Left lung (tissue), 10 donors: ENCODE results near the gene AAK1. TPM values are rescaled to one million over a fixed set of nuclear protein-coding genes. Genes with fewer than 3 reads are reported as not detected.
A peak's percentile ranks its signal among the peaks of the same experiment; 100 is the strongest.

Source experiments
- ATAC-seq: fragments of 200-7000 bp; cut with Tn5 transposase; one replicate; pipeline ENCODE4 v1.9.1; 2020; ENCODE audit warnings: moderate library complexity
- DNase-seq, 4 donors: peaks; one replicate each; pipeline ENCODE4 v3.0.0-alpha.2; 2013 to 2020
- H3K27ac ChIP-seq, 2 donors: fragments of 200-600 bp; sonication (generic) in 1 of 2; one replicate each; pipeline versions ENCODE4 v1.5.0 to v1.8.0; 2020 to 2021
- H3K27me3 ChIP-seq, 2 donors: fragments of 200-600 bp; sonication (generic) in 1 of 2; one replicate each; pipeline versions ENCODE4 v1.5.0 to v1.8.0; 2020 to 2021
- H3K36me3 ChIP-seq, 2 donors: fragments of 200-600 bp; sonication (generic) in 1 of 2; one replicate each; pipeline versions ENCODE4 v1.5.0 to v1.8.0; 2020 to 2021
- H3K4me1 ChIP-seq, 2 donors: fragments of 200-600 bp; one replicate each; pipeline ENCODE4 v1.8.0; 2021
- H3K4me3 ChIP-seq, 2 donors: fragments of 200-600 bp; sonication (generic) in 1 of 2; one replicate each; pipeline versions ENCODE4 v1.5.0 to v1.8.0; 2020 to 2021; ENCODE audit warnings: mild to moderate bottlenecking in 1 of 2
- H3K9me3 ChIP-seq, 2 donors: fragments of 200-600 bp; sonication (generic) in 1 of 2; one replicate each; pipeline versions ENCODE4 v1.5.0 to v1.8.0; 2020 to 2021
- CTCF ChIP-seq, 2 donors: fragments of 200-600 bp; sonication (generic) in 1 of 2; IDR thresholded peaks; one replicate each; pipeline versions ENCODE4 v1.5.0 to v1.8.0; 2021; ENCODE audit warnings: antibody characterized with exemption in 2 of 2
- intact Hi-C, 2 donors: fragments of 100-400 bp; cut with DNase I; formaldehyde crosslinking; loops; one replicate each; pipeline versions ENCODE4 v1.11.2 to v1.14.2; 2022
- polyA plus RNA-seq, 6 donors: library from polyadenylated mRNA; unstranded; fragments of 120-200 nt; gene quantifications; one replicate each; pipeline ENCODE4 v1.2.1, GENCODE V29; 2013; ENCODE audit not compliant: insufficient read length in 6 of 6
- total RNA-seq, 2 donors: library from RNA; stranded (reverse); fragmentation: NEBNext Ultra II Directional; extraction: Animal tissue kit (Norgen Biotek cat#: 25700); gene quantifications; one replicate each; pipeline ENCODE4 v1.2.1, GENCODE V29; 2021
- donor health status: DM: no; HTN: yes; CAD: no.
- donor health status: DM: no; HTN: no; CAD: no.

The AAK1 gene
- total and polyA plus RNA-seq, 8 donors = 19.0 to 70.7 (median 22.4) TPM

- intact Hi-C loops = no loop called here
- H3K27me3 ChIP-seq = no peaks in the 10 kb centered on the region
- no peaks in the 10 kb centered on the region for H3K9me3 ChIP-seq
- H3K27ac ChIP-seq = peak overlapping the region in 1 of 2 donors; percentile 41
- H3K4me1 ChIP-seq = peaks cover 0 to 46% of the 10 kb centered on the region in 2 donors
- no peak overlapping the region for H3K4me3 ChIP-seq
- peak; percentile 46 for ATAC-seq
- no peak for TF ChIP-seq CTCF (IDR thresholded peaks at IDR 0.05)
- no peaks in the 10 kb centered on the region for H3K36me3 ChIP-seq
- no peak for DNase-seq
Measured at GRCh38 chr2:69570474-69570873, 73.1 kb downstream of the AAK1 start.

- ATAC-seq (no peak), DNase-seq (no peak)
- intact Hi-C loops = loop anchor here in 1 of 2 donors (10.0 kb wide), 1 partner anchor 247 kb away; no protein-coding TSS in a partner anchor
- TF ChIP-seq CTCF (IDR thresholded peaks at IDR 0.05) = no peak
- Histone ChIP-seq H3K4me1 (peaks cover 0 to 45% of the 10 kb centered on the region in 2 donors), H3K27me3 (no peaks in the 10 kb centered on the region), H3K36me3 (no peaks in the 10 kb centered on the region), H3K4me3 (no peak overlapping the region), H3K27ac (peak overlapping the region in 1 of 2 donors; percentile 14), H3K9me3 (no peaks in the 10 kb centered on the region)
Measured at GRCh38 chr2:69567909-69568300, 75.6 kb downstream of the AAK1 start.

- Histone ChIP-seq H3K36me3 (no peaks in the 10 kb centered on the region), H3K4me3 (no peak overlapping the region), H3K9me3 (no peaks in the 10 kb centered on the region), H3K4me1 (peaks cover 0 to 41% of the 10 kb centered on the region in 2 donors), H3K27ac (peak overlapping the region in 1 of 2 donors; percentile 14), H3K27me3 (no peaks in the 10 kb centered on the region)
- intact Hi-C loops = loop anchor here in 1 of 2 donors (10.0 kb wide), 1 partner anchor 247 kb away; no protein-coding TSS in a partner anchor
- ATAC-seq = peak; percentile 51
- no peak for DNase-seq
- TF ChIP-seq CTCF (IDR thresholded peaks at IDR 0.05) = no peak
Measured at GRCh38 chr2:69567157-69567908, 76.2 kb downstream of the AAK1 start.

- no peak for DNase-seq
- H3K27ac ChIP-seq = peak overlapping the region in 1 of 2 donors; percentile 14
- no peaks in the 10 kb centered on the region for H3K9me3 ChIP-seq
- intact Hi-C loops = loop anchor here in 1 of 2 donors (10.0 kb wide), 1 partner anchor 248 kb away; no protein-coding TSS in a partner anchor
- no peaks in the 10 kb centered on the region for H3K27me3 ChIP-seq
- no peak overlapping the region for H3K4me3 ChIP-seq
- H3K36me3 ChIP-seq = no peaks in the 10 kb centered on the region
- H3K4me1 ChIP-seq = peaks cover 0 to 34% of the 10 kb centered on the region in 2 donors
- ATAC-seq = no peak
- TF ChIP-seq CTCF (IDR thresholded peaks at IDR 0.05) = no peak
Measured at GRCh38 chr2:69566669-69567068, 76.9 kb downstream of the AAK1 start.

GRCh38 chr2:69565431-69565839 is 78.1 kb downstream of the AAK1 start:
- H3K4me3 ChIP-seq = no peak overlapping the region
- intact Hi-C loops = loop anchor here in 1 of 2 donors (10.0 kb wide), 1 partner anchor 249 kb away; no protein-coding TSS in a partner anchor
- DNase-seq = peak in 3 of 4 donors; percentile 32 to 76 (median 50)

More at GRCh38 chr2:69565431-69565839, 78.1 kb downstream of the AAK1 start:
- H3K27me3 ChIP-seq = no peaks in the 10 kb centered on the region
- no peaks in the 10 kb centered on the region for H3K36me3 ChIP-seq
- no peaks in the 10 kb centered on the region for H3K9me3 ChIP-seq
- H3K4me1 ChIP-seq = peaks cover 0 to 33% of the 10 kb centered on the region in 2 donors
- peak; percentile 62 to 86 for TF ChIP-seq CTCF (IDR thresholded peaks at IDR 0.05)
- peak; percentile 65 for ATAC-seq
- H3K27ac ChIP-seq = no peak overlapping the region
